Measurements from ENCODE around the gene FBXO3.
"Not testable (repeated sequence)": the region's sequence is repeated elsewhere in the genome, so short reads cannot be mapped to it uniquely, and the experiment has no call there.

Gene FBXO3

GRCh38 chr11:33724644-33725035, 49.7 kb downstream of the FBXO3 start:
- DNase-seq: no peak

GRCh38 chr11:33723238-33723881, 51.0 kb downstream of the FBXO3 start:
- DNase-seq: no peak

GRCh38 chr11:33722590-33723234, 51.6 kb downstream of the FBXO3 start:
- DNase-seq: peak; percentile 41

GRCh38 chr11:33721984-33722383, 52.3 kb downstream of the FBXO3 start:
- DNase-seq: no peak

GRCh38 chr11:33721426-33721825, 52.9 kb downstream of the FBXO3 start:
- DNase-seq: no peak

GRCh38 chr11:33719587-33719986, 54.7 kb downstream of the FBXO3 start:
- no peak for DNase-seq

GRCh38 chr11:33718440-33718839, 55.9 kb downstream of the FBXO3 start:
- DNase-seq: no peak

- DNase-seq: peak; percentile 4
These were observed 58.1 kb downstream of the FBXO3 start for GRCh38 chr11:33716243-33716642.

- no peak for DNase-seq
These were observed 60.4 kb downstream of the FBXO3 start for GRCh38 chr11:33713856-33714398.

- DNase-seq: no peak
These were observed 61.0 kb downstream of the FBXO3 start for GRCh38 chr11:33713151-33713855.

- no peak for DNase-seq
These were observed 61.9 kb downstream of the FBXO3 start for GRCh38 chr11:33712436-33712835.

- DNase-seq: no peak
These were observed 64.9 kb downstream of the FBXO3 start for GRCh38 chr11:33709466-33709865.

- DNase-seq: no peak
These were observed 65.3 kb downstream of the FBXO3 start for GRCh38 chr11:33708985-33709384.

- not testable (repeated sequence) for DNase-seq
These were observed 66.5 kb downstream of the FBXO3 start for GRCh38 chr11:33707831-33708230.

GRCh38 chr11:33706966-33707365, 67.4 kb downstream of the FBXO3 start:
- DNase-seq: no peak

- no peak for DNase-seq
These were observed 67.8 kb downstream of the FBXO3 start for GRCh38 chr11:33706546-33706945.

GRCh38 chr11:33704240-33705002, 69.9 kb downstream of the FBXO3 start:
- DNase-seq: no peak

GRCh38 chr11:33703788-33704187, 70.5 kb downstream of the FBXO3 start:
- no peak for DNase-seq

GRCh38 chr11:33703234-33703633, 71.1 kb downstream of the FBXO3 start:
- no peak for DNase-seq

GRCh38 chr11:33701302-33702230, 72.8 kb downstream of the FBXO3 start:
- DNase-seq: no peak

GRCh38 chr11:33700502-33701271, 73.6 kb downstream of the FBXO3 start, which contains the start of gene C11orf91:
TSS of gene C11orf91 (minus strand) at chr11:33700826. CDS start at chr11:33700740, 86 bp downstream.
- peak; percentile 90 for DNase-seq

Measured in stimulated activated naive CD4-positive, alpha-beta T cell treated with Interleukin-2 at 50 U/mL for 16 hours (primary cell).